ENCODE results near the gene ADAM10. TPM values are rescaled to one million over a fixed set of nuclear protein-coding genes. Genes with fewer than 3 reads are reported as not detected.

ADAM10 gene
- total RNA-seq, 1 donor from 2014 or later, result 287 TPM

GRCh38 chr15:58650102-58650501 lies 99.4 kb downstream of the ADAM10 start:
- H3K9me3 Mint-ChIP-seq (ENCODE audit: unreplicated experiment), result no peaks in the 10 kb centered on the region
- no peak overlapping the region for H3K27ac Mint-ChIP-seq (ENCODE audit: unreplicated experiment)
- peaks cover 8% of the 10 kb centered on the region for H3K4me1 Mint-ChIP-seq (ENCODE audit: unreplicated experiment)
- H3K36me3 Mint-ChIP-seq (ENCODE audit: low read depth, unreplicated experiment), result peaks cover 6% of the 10 kb centered on the region
- no peak overlapping the region for H3K4me3 Mint-ChIP-seq (ENCODE audit: unreplicated experiment)
- H3K27me3 Mint-ChIP-seq (ENCODE audit: unreplicated experiment), result no peaks in the 10 kb centered on the region
- no peak for TF ChIP-seq CTCF (IDR thresholded peaks at IDR 0.05; ENCODE audit: unreplicated experiment)
- no peak for DNase-seq (ENCODE audit: low spot score)

- DNase-seq (ENCODE audit: low spot score), result no peak
- no peak overlapping the region for H3K4me3 Mint-ChIP-seq (ENCODE audit: unreplicated experiment)
- H3K36me3 Mint-ChIP-seq (ENCODE audit: low read depth, unreplicated experiment), result peaks cover 3% of the 10 kb centered on the region
- no peak for TF ChIP-seq CTCF (IDR thresholded peaks at IDR 0.05; ENCODE audit: unreplicated experiment)
- H3K27ac Mint-ChIP-seq (ENCODE audit: unreplicated experiment), result no peak overlapping the region
- H3K27me3 Mint-ChIP-seq (ENCODE audit: unreplicated experiment), result no peaks in the 10 kb centered on the region
- H3K4me1 Mint-ChIP-seq (ENCODE audit: unreplicated experiment), result peaks cover 8% of the 10 kb centered on the region
- no peaks in the 10 kb centered on the region for H3K9me3 Mint-ChIP-seq (ENCODE audit: unreplicated experiment)
These were observed 100.3 kb downstream of the ADAM10 start for GRCh38 chr15:58649175-58649574.

GRCh38 chr15:58643996-58644395 lies 105.5 kb downstream of the ADAM10 start:
- Mint-ChIP-seq H3K9me3 (ENCODE audit: unreplicated experiment) (no peaks in the 10 kb centered on the region), H3K36me3 (ENCODE audit: low read depth, unreplicated experiment) (peaks cover 9% of the 10 kb centered on the region), H3K4me3 (ENCODE audit: unreplicated experiment) (no peak overlapping the region), H3K4me1 (ENCODE audit: unreplicated experiment) (no peaks in the 10 kb centered on the region), H3K27me3 (ENCODE audit: unreplicated experiment) (no peaks in the 10 kb centered on the region), H3K27ac (ENCODE audit: unreplicated experiment) (no peak overlapping the region)
- no peak for DNase-seq (ENCODE audit: low spot score)
- TF ChIP-seq CTCF (IDR thresholded peaks at IDR 0.05; ENCODE audit: unreplicated experiment), result no peak

- Mint-ChIP-seq H3K27me3 (ENCODE audit: unreplicated experiment) (no peaks in the 10 kb centered on the region), H3K4me1 (ENCODE audit: unreplicated experiment) (no peaks in the 10 kb centered on the region), H3K4me3 (ENCODE audit: unreplicated experiment) (no peak overlapping the region), H3K36me3 (ENCODE audit: low read depth, unreplicated experiment) (peaks cover 15% of the 10 kb centered on the region), H3K9me3 (ENCODE audit: unreplicated experiment) (no peaks in the 10 kb centered on the region), H3K27ac (ENCODE audit: unreplicated experiment) (no peak overlapping the region)
- no peak for DNase-seq (ENCODE audit: low spot score)
- TF ChIP-seq CTCF (IDR thresholded peaks at IDR 0.05; ENCODE audit: unreplicated experiment), result no peak
These were observed 107.8 kb downstream of the ADAM10 start for GRCh38 chr15:58641660-58642059.

- DNase-seq (ENCODE audit: low spot score), result no peak
- no peaks in the 10 kb centered on the region for H3K9me3 Mint-ChIP-seq (ENCODE audit: unreplicated experiment)
- no peaks in the 10 kb centered on the region for H3K4me1 Mint-ChIP-seq (ENCODE audit: unreplicated experiment)
- H3K27me3 Mint-ChIP-seq (ENCODE audit: unreplicated experiment), result peaks cover 1% of the 10 kb centered on the region
- no peak overlapping the region for H3K27ac Mint-ChIP-seq (ENCODE audit: unreplicated experiment)
- peaks cover 17% of the 10 kb centered on the region for H3K36me3 Mint-ChIP-seq (ENCODE audit: low read depth, unreplicated experiment)
- H3K4me3 Mint-ChIP-seq (ENCODE audit: unreplicated experiment), result no peak overlapping the region
- no peak for TF ChIP-seq CTCF (IDR thresholded peaks at IDR 0.05; ENCODE audit: unreplicated experiment)
These were observed 109.5 kb downstream of the ADAM10 start for GRCh38 chr15:58639992-58640391.

Measured in endothelial cell (in vitro differentiated cells).